AG09309 (cell line): ENCODE measurements around the gene DIP2C.

Source experiments
- DNase-seq: peaks from one replicate; pipeline ENCODE4 v3.0.0-alpha.2; 2010; ENCODE audit warnings: low read depth
- H3K4me3 ChIP-seq: 2 replicates; pipeline ENCODE4 v1.5.1; 2011; ENCODE audit warnings: mild to moderate bottlenecking, low read depth, low read length, moderate library complexity; ENCODE audit not compliant: control insufficient read depth
- CTCF ChIP-seq: IDR thresholded peaks from 2 replicates; pipeline ENCODE4 v1.5.1; 2011; ENCODE audit warnings: mild to moderate bottlenecking, low read depth, low read length, inconsistent platforms; ENCODE audit not compliant: insufficient read depth, control insufficient read depth; ENCODE audit errors: missing control alignments

Gene DIP2C

DNA sequence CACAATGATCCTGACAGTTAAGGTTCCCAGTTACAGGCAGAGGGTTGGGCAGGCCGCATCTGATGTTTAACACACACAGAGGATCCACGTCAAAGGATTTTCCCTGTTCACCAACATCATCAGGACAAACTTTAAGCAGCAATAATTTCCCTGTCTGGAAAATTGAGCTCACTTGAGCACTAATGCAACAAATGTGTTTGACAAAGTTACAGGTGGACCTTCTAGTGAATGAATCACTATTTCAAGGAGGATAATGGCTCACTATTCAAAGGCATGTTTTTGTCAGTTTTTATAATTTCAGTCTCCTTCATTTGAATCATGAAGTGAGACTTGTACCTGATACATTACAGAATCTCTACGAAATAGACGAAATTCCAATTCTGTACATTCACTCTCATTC is 127.3 kb downstream of the DIP2C start:
- H3K4me3 ChIP-seq, result no peak overlapping the region
- no peak for TF ChIP-seq CTCF
- no peak for DNase-seq

DNA sequence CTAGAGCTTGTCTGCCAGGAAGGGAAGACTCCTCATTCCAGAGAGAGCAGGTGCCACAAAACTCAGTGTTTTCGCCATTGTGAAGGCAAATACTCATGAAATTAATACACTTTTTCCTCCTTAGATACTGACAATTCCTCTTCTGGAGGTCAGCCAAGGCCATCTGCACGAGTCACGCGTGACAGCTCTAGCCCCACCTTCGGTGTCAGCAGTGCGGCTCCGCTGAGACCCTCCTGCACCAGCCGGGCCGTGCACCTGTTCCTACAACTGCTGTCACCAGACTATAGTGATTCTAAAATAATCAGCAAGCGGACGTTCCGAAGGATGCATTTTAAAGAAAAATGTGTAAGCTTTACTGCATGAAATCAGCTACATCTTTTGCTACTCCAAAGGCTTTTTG is 127.7 kb downstream of the DIP2C start:
- no peak for DNase-seq
- H3K4me3 ChIP-seq, result no peak overlapping the region
- TF ChIP-seq CTCF, result no peak

GRCh38 chr10:560314-560992 is 129.0 kb downstream of the DIP2C start:
- TF ChIP-seq CTCF, result no peak
- H3K4me3 ChIP-seq, result no peak overlapping the region
- DNase-seq, result no peak

DNA sequence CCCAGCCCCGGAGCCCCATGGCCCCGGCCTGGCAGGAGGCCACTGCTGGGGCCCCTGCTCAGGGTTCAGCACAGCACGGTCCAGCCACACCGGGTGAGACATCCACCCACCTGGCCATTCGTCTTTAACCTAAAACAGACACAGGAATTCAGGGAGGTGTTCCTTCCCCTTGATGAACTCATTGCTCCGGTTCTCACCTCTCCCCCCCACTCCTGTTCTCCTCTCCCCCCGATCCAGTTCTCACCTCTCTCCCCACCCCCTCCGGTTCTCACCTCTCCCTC is 129.8 kb downstream of the DIP2C start:
- no peak overlapping the region for H3K4me3 ChIP-seq
- no peak for TF ChIP-seq CTCF
- no peak for DNase-seq

DNA sequence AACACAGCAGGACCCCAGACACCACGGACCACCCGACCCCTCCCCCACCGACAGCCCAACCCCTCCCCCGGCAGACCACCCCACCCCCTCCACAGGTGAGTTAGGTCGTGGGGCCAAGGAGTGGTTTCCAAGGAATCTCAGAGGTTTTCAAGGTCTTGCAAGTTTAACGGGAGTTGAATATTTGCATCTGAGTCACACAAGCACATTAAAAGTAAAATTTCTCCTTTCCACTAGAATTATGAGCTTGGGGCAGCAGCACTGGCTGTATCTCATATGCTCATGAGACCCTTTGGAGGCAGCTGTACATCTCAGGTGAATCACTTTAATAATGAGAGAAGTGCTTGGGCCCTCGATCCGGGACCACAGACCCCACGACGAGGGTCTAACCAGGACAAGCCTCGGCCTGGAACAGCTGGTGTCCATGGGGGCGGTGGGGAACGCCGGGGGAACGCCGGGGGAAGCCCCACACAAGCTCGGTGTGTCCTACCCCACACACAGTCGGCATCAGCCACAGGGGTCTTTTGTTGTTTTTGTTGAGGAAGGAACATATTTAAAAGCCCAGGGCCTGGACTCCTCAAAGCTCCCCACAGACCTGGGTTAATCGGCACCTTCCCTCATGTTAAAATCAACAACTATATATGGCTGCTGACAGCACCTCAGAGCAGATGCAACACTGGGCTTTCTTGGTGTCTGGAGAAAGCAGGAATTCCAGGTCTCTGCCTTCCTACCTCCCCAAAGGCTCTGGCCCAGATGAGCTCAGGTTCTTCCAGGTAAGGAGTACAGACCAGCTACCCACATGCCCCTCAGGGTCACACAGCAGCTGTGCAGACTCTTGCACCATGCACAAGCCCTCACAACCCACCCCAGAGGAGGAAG is 130.3 kb downstream of the DIP2C start:
- TF ChIP-seq CTCF, result no peak
- DNase-seq, result no peak
- H3K4me3 ChIP-seq, result no peak overlapping the region

DNA sequence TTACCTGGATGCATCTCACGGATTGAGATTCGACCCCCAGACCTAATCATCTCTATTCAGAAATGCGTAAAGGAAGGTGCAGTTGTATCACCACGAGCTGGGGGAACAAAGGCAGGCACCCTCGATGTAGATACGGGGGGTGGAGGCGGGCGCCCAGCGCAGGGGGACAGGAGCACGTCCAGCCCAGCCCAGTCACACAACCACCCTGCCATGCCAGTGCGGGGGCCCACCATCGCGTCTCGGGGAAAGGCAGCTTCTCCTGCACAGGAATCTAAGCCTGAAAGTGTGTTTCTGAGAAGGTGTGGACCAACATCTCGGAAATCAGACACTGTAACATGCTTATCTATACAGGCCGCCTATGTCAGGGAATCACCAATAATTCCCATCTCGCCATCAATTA is 131.1 kb downstream of the DIP2C start:
- no peak overlapping the region for H3K4me3 ChIP-seq
- TF ChIP-seq CTCF, result no peak
- DNase-seq, result no peak
